Measurements from ENCODE around the gene GNB5.

- TF ChIP-seq EZH2phosphoT487 (IDR thresholded peaks at IDR 0.05; ENCODE audit: low read depth, severe bottlenecking, unreplicated experiment) (no peak), CTCF (IDR thresholded peaks at IDR 0.05; ENCODE audit: poor library complexity) (no peak)
These were observed 91.4 kb downstream of the GNB5 start for GRCh38 chr15:52099651-52100272.

All from hepatocyte (in vitro differentiated cells).